IMR-90 (cell line): ENCODE results near the gene HIVEP3. TPM values are rescaled to one million over a fixed set of nuclear protein-coding genes. Genes with fewer than 3 reads are reported as not detected.

Source experiments
- ATAC-seq: fragments of 200-7000 bp; cut with Tn5 transposase; 2 replicates; pipeline ENCODE4 v1.9.1; 2020; ENCODE audit warnings: low read depth, mild to moderate bottlenecking, moderate library complexity
- BruUV-seq: library from RNA; stranded (reverse); fragments of 400-500 nt; replicated peaks from 2 replicates; lab custom pipeline; 2021; lab: Mats Ljungman, UMichigan
- CTCF ChIA-PET: fragments of 300-600 bp; formaldehyde crosslinking; extraction: SDS; loops from one replicate; lab custom pipeline; 2021; ENCODE audit warnings: antibody characterized with exemption; lab: Yijun Ruan, JAX
- POLR2A ChIA-PET: fragments of 300-600 bp; sonication (Branson Sonifier 250); formaldehyde crosslinking; loops from one replicate; lab custom pipeline; 2022; ENCODE audit warnings: antibody characterized with exemption; ENCODE audit not compliant: unreplicated experiment; lab: Charles Lee
- DNase-seq: peaks from one replicate; pipeline ENCODE4 v3.0.0; 2013
- H2AFZ ChIP-seq: replicated peaks from 2 replicates; pipeline ENCODE3; 2013; ENCODE audit warnings: low read length, mild to moderate bottlenecking; ENCODE audit not compliant: poor library complexity
- H2AK5ac ChIP-seq: 2 replicates; pipeline ENCODE4 v1.6.1; 2013; ENCODE audit warnings: low read depth, low read length, inconsistent platforms
- H2AK9ac ChIP-seq: replicated peaks from 2 replicates; pipeline ENCODE3; 2013; ENCODE audit warnings: mild to moderate bottlenecking, low read depth, low read length, moderate library complexity; ENCODE audit not compliant: poor library complexity
- H2BK120ac ChIP-seq: 2 replicates; pipeline ENCODE4 v1.6.1; 2013; ENCODE audit warnings: low read depth, low read length, inconsistent platforms
- H2BK15ac ChIP-seq: 3 replicates; pipeline ENCODE4 v1.6.1; 2013; ENCODE audit warnings: low read depth, low read length, inconsistent platforms
- H2BK20ac ChIP-seq: 2 replicates; pipeline ENCODE4 v1.6.1; 2013; ENCODE audit warnings: low read depth, mild to moderate bottlenecking, inconsistent platforms, low read length, moderate library complexity
- H2BK5ac ChIP-seq: 2 replicates; pipeline ENCODE4 v1.6.1; 2013; ENCODE audit warnings: mild to moderate bottlenecking, low read depth, low read length, inconsistent platforms; ENCODE audit not compliant: poor library complexity, severe bottlenecking
- H3K14ac ChIP-seq: replicated peaks from 2 replicates; pipeline ENCODE4 v1.6.1; 2013; ENCODE audit warnings: low read depth, low read length, inconsistent platforms
- H3K18ac ChIP-seq: 2 replicates; pipeline ENCODE4 v1.6.1; 2013; ENCODE audit warnings: low read depth, low read length, control low read depth
- H3K23ac ChIP-seq: 2 replicates; pipeline ENCODE4 v1.6.1; 2013; ENCODE audit warnings: low read depth, low read length, inconsistent platforms
- H3K27ac ChIP-seq: 2 replicates; pipeline ENCODE4 v1.5.1; 2013; ENCODE audit warnings: mild to moderate bottlenecking, control low read depth, low read length; ENCODE audit not compliant: insufficient read depth
- H3K27me3 ChIP-seq: 2 replicates; pipeline ENCODE4 v1.6.1; 2013; ENCODE audit warnings: low read length; ENCODE audit not compliant: control insufficient read depth, insufficient read depth
- H3K36me3 ChIP-seq: 2 replicates; pipeline ENCODE4 v1.6.1; 2013; ENCODE audit warnings: low read length, mixed read lengths; ENCODE audit not compliant: control insufficient read depth, insufficient read depth
- H3K4ac ChIP-seq: 2 replicates; pipeline ENCODE4 v1.6.1; 2013; ENCODE audit warnings: low read depth, low read length, inconsistent platforms
- H3K4me1 ChIP-seq: 2 replicates; pipeline ENCODE4 v1.6.1; 2013; ENCODE audit warnings: low read length, mixed read lengths; ENCODE audit not compliant: control insufficient read depth, insufficient read depth
- H3K4me2 ChIP-seq: 2 replicates; pipeline ENCODE4 v1.6.1; 2013; ENCODE audit warnings: low read depth, mild to moderate bottlenecking, control low read depth, low read length, moderate library complexity
- H3K4me3 ChIP-seq: 2 replicates; pipeline ENCODE4 v1.5.1; 2013; ENCODE audit warnings: low read depth, mild to moderate bottlenecking, control low read depth, low read length, moderate library complexity; ENCODE audit not compliant: insufficient read depth
- H3K56ac ChIP-seq: 2 replicates; pipeline ENCODE4 v1.6.1; 2013; ENCODE audit warnings: low read length, inconsistent platforms; ENCODE audit not compliant: insufficient read depth; ENCODE audit errors: extremely low read depth
- H3K79me1 ChIP-seq, 2 experiments: 2 replicates each; pipeline ENCODE4 v1.6.1; 2013; ENCODE audit warnings: low read length in 2 of 2, inconsistent platforms in 1 of 2, low read depth in 1 of 2
- H3K9ac ChIP-seq: 2 replicates; pipeline ENCODE4 v1.6.1; 2013; ENCODE audit warnings: low read depth, low read length, control low read depth
- H3K9me1 ChIP-seq: 2 replicates; pipeline ENCODE4 v1.6.1; 2013; ENCODE audit warnings: low read length, inconsistent platforms; ENCODE audit not compliant: insufficient read depth
- H3K9me3 ChIP-seq: 2 replicates; pipeline ENCODE4 v1.6.1; 2013; ENCODE audit warnings: low read length; ENCODE audit not compliant: control insufficient read depth, insufficient read depth
- H4K20me1 ChIP-seq: 2 replicates; pipeline ENCODE4 v1.6.1; 2013; ENCODE audit warnings: low read length, inconsistent platforms; ENCODE audit not compliant: insufficient read depth
- H4K5ac ChIP-seq: 2 replicates; pipeline ENCODE4 v1.6.1; 2013; ENCODE audit warnings: mild to moderate bottlenecking, low read depth, low read length, control low read depth
- H4K8ac ChIP-seq, 2 experiments: 2 replicates each; pipeline ENCODE4 v1.6.1; 2013; ENCODE audit warnings: low read depth in 2 of 2, low read length in 2 of 2, control low read depth in 1 of 2, inconsistent platforms in 1 of 2
- H4K91ac ChIP-seq: 2 replicates; pipeline ENCODE4 v1.6.1; 2013; ENCODE audit warnings: low read depth, low read length, inconsistent platforms; ENCODE audit not compliant: insufficient read depth
- BHLHE40 ChIP-seq: fragments of 150-350 bp; IDR thresholded peaks from 2 replicates; pipeline ENCODE4 v1.6.1; 2016; ENCODE audit warnings: mild to moderate bottlenecking, low read depth, low read length
- CEBPB ChIP-seq: IDR thresholded peaks from 2 replicates; pipeline ENCODE4 v1.6.1; 2012; ENCODE audit warnings: low read depth, low read length, improper control_type of control experiment
- CHD1 ChIP-seq: IDR thresholded peaks from 2 replicates; pipeline ENCODE4 v1.6.1; 2012; ENCODE audit warnings: low read depth, low read length, improper control_type of control experiment
- FOS ChIP-seq: fragments of 150-350 bp; IDR thresholded peaks from 2 replicates; pipeline ENCODE4 v1.6.1; 2016; ENCODE audit warnings: low read depth, low read length
- MAFK ChIP-seq: IDR thresholded peaks from 2 replicates; pipeline ENCODE4 v1.6.1; 2012; ENCODE audit warnings: low read depth, low read length, improper control_type of control experiment
- MAZ ChIP-seq: IDR thresholded peaks from 2 replicates; pipeline ENCODE4 v1.6.1; 2012; ENCODE audit warnings: low read depth, mild to moderate bottlenecking, low read length, improper control_type of control experiment, moderate library complexity, borderline replicate concordance
- MXI1 ChIP-seq: IDR thresholded peaks from 2 replicates; pipeline ENCODE4 v1.6.1; 2012; ENCODE audit warnings: low read depth, mild to moderate bottlenecking, low read length, moderate library complexity, borderline replicate concordance
- NFE2L2 ChIP-seq: fragments of 150-350 bp; IDR thresholded peaks from 2 replicates; pipeline ENCODE4 v1.6.1; 2016; ENCODE audit warnings: low read depth, mild to moderate bottlenecking, low read length
- POLR2A ChIP-seq: IDR thresholded peaks from 2 replicates; pipeline ENCODE4 v1.6.1; 2012; ENCODE audit warnings: mild to moderate bottlenecking, low read depth, low read length
- RAD21 ChIP-seq: IDR thresholded peaks from 2 replicates; pipeline ENCODE4 v1.6.1; 2012; ENCODE audit warnings: low read length, improper control_type of control experiment
- RCOR1 ChIP-seq: IDR thresholded peaks from 2 replicates; pipeline ENCODE4 v1.6.1; 2012; ENCODE audit warnings: mild to moderate bottlenecking, low read length, improper control_type of control experiment; ENCODE audit not compliant: insufficient replicate concordance
- RFX5 ChIP-seq: IDR thresholded peaks from 2 replicates; pipeline ENCODE4 v1.8.0; 2012; ENCODE audit warnings: low read depth, mild to moderate bottlenecking, low read length, moderate library complexity
- SMC3 ChIP-seq: fragments of 150-350 bp; IDR thresholded peaks from 2 replicates; pipeline ENCODE4 v1.6.1; 2016; ENCODE audit warnings: low read depth, mild to moderate bottlenecking, antibody characterized with exemption, low read length, moderate library complexity
- WGBS, 2 experiments: methylation state at CpG; one replicate each; pipeline versions ENCODE4 v1.1.5 to v1.1.7; 2013; ENCODE audit warnings: missing lambda C conversion rate in 2 of 2; ENCODE audit not compliant: insufficient read length in 1 of 2; ENCODE audit errors: extremely low coverage in 2 of 2; 5-methylcytosine and 5-hydroxymethylcytosine counted together
- dilution Hi-C: fragments of 300-500 bp; cut with HindIII; formaldehyde crosslinking; loops from one replicate; pipeline ENCODE4 v1.14.3; 2018; ENCODE audit warnings: low sequenced_read_pairs; ENCODE audit not compliant: unreplicated experiment
- in situ Hi-C: fragments of 300-500 bp; cut with MboI; formaldehyde crosslinking; loops from 3 replicates; pipeline ENCODE4 v1.14.3; 2019; ENCODE audit warnings: low sequenced_read_pairs, inconsistent platforms, mixed read lengths
- intact Hi-C: fragments of 100-400 bp; cut with micrococcal nuclease; formaldehyde crosslinking; loops from 2 replicates; pipeline ENCODE4 v1.10.0; 2022
- polyA plus RNA-seq, 3 experiments: library from polyadenylated mRNA; depleted of rRNA; stranded (reverse); fragments of >200 nt; gene quantifications; 2 replicates each; pipeline ENCODE4 v1.2.3, GENCODE V29; 2012; ENCODE audit warnings: low replicate concordance in 1 of 3
- total RNA-seq: library from RNA; depleted of rRNA; stranded (reverse); fragments of >200 nt; gene quantifications from 2 replicates; pipeline ENCODE4 v1.2.3, GENCODE V29; 2012
- TF ChIP-seq, protein P1 (sequence below): fragments of 150-350 bp; IDR thresholded peaks from 2 replicates; pipeline ENCODE4 v1.6.1; 2017; ENCODE audit warnings: mild to moderate bottlenecking, antibody characterized with exemption, low read length, low read depth
- TF ChIP-seq, protein P2 (sequence below): conservative IDR thresholded peaks from 2 replicates; pipeline ENCODE4 v1.5.1; 2012; ENCODE audit warnings: mild to moderate bottlenecking, low read depth, low read length, improper control_type of control experiment
- TF ChIP-seq, protein P3 (sequence below): fragments of 150-350 bp; IDR thresholded peaks from 2 replicates; pipeline ENCODE4 v1.6.1; 2016; ENCODE audit warnings: low read depth, mild to moderate bottlenecking, low read length, moderate library complexity, borderline replicate concordance

HIVEP3 gene
- total and polyA plus RNA-seq, 2 of the 4 experiments (the other 2 are of a cell fraction): 1.4 to 4.0 TPM

DNA sequence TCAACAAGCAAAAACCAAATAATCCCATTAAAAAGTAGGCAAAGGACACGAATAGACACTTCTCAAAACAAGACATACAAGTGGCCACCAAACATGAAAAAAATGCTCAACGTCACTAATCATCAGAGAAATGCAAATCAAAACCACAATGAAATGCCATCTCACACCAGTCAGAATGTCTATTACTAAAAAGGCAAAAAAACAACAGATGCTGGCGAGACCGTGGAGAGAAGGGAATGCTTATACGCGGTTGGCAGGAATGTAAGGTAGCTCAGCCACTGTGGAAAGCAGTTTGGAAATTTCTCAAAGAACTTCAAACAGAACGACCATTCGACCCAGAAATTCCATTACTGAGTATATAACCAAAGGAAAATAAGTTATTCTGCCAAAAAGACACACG lies 289.2 kb downstream of the HIVEP3 start:
- no peak overlapping the region for H3K27ac ChIP-seq
- ChIA-PET POLR2A (no interaction called here), CTCF (no interaction called here)
- no peak overlapping the region for H4K91ac ChIP-seq
- no TSS peak for BruUV-seq
- H2AK5ac ChIP-seq: no peak overlapping the region
- peaks cover 21% of the 10 kb centered on the region for H3K9me1 ChIP-seq
- peaks cover 8% of the 10 kb centered on the region for H4K20me1 ChIP-seq
- H2AFZ ChIP-seq: no peak overlapping the region
- peak; percentile 85 for DNase-seq
- no peak overlapping the region for H4K8ac ChIP-seq
- dilution Hi-C loops: no loop called here
- H3K4me2 ChIP-seq: no peak overlapping the region; the same call in 1 of the 2 replicates
- H3K27me3 ChIP-seq: no peaks in the 10 kb centered on the region
- H3K79me1 ChIP-seq: peaks cover 28 to 48% of the 10 kb centered on the region in 2 experiments; a peak in 3 of 4 replicates
- no peaks in the 10 kb centered on the region for H3K9me3 ChIP-seq
- intact Hi-C loops: no loop called here
- H2BK5ac ChIP-seq: peak overlapping the region; percentile 51
- in situ Hi-C loops: no loop called here
- H3K14ac ChIP-seq: no peak overlapping the region
- H2BK20ac ChIP-seq: no peak overlapping the region
- TF ChIP-seq FOS (no peak), POLR2A (no peak), CEBPB (no peak), RAD21 (no peak), RCOR1 (peak; percentile 69), MXI1 (no peak), MAFK (peak; percentile 11; the same call in 1 of the 2 replicates), MAZ (no peak), BHLHE40 (no peak), NFE2L2 (no peak), SMC3 (no peak), CHD1 (no peak), RFX5 (no peak)
- TF ChIP-seq, protein P1, sequence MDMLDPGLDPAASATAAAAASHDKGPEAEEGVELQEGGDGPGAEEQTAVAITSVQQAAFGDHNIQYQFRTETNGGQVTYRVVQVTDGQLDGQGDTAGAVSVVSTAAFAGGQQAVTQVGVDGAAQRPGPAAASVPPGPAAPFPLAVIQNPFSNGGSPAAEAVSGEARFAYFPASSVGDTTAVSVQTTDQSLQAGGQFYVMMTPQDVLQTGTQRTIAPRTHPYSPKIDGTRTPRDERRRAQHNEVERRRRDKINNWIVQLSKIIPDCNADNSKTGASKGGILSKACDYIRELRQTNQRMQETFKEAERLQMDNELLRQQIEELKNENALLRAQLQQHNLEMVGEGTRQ: no peak
- TF ChIP-seq, protein P2, sequence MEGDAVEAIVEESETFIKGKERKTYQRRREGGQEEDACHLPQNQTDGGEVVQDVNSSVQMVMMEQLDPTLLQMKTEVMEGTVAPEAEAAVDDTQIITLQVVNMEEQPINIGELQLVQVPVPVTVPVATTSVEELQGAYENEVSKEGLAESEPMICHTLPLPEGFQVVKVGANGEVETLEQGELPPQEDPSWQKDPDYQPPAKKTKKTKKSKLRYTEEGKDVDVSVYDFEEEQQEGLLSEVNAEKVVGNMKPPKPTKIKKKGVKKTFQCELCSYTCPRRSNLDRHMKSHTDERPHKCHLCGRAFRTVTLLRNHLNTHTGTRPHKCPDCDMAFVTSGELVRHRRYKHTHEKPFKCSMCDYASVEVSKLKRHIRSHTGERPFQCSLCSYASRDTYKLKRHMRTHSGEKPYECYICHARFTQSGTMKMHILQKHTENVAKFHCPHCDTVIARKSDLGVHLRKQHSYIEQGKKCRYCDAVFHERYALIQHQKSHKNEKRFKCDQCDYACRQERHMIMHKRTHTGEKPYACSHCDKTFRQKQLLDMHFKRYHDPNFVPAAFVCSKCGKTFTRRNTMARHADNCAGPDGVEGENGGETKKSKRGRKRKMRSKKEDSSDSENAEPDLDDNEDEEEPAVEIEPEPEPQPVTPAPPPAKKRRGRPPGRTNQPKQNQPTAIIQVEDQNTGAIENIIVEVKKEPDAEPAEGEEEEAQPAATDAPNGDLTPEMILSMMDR: no peak
- TF ChIP-seq, protein P3, sequence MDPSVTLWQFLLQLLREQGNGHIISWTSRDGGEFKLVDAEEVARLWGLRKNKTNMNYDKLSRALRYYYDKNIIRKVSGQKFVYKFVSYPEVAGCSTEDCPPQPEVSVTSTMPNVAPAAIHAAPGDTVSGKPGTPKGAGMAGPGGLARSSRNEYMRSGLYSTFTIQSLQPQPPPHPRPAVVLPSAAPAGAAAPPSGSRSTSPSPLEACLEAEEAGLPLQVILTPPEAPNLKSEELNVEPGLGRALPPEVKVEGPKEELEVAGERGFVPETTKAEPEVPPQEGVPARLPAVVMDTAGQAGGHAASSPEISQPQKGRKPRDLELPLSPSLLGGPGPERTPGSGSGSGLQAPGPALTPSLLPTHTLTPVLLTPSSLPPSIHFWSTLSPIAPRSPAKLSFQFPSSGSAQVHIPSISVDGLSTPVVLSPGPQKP: no peak
- no peak overlapping the region for H3K23ac ChIP-seq
- peak; percentile 58 for ATAC-seq
- no peak overlapping the region for H3K4me3 ChIP-seq
- no peaks in the 10 kb centered on the region for H3K36me3 ChIP-seq
- H2BK120ac ChIP-seq: no peak overlapping the region
- 50% methylated on average over 1 of the region's 9 CpGs; no CpG with 5 or more reads in 1 of the 2 experiments for WGBS, 2 experiments
- peaks cover 26% of the 10 kb centered on the region for H3K4me1 ChIP-seq
- H3K9ac ChIP-seq: no peak overlapping the region
- H2AK9ac ChIP-seq: no peak overlapping the region
- H4K5ac ChIP-seq: no peak overlapping the region
- H3K4ac ChIP-seq: no peak overlapping the region
- H2BK15ac ChIP-seq: no peak overlapping the region
- peak overlapping the region; percentile 24; the same call in 1 of the 2 replicates for H3K18ac ChIP-seq
- H3K56ac ChIP-seq: no peak overlapping the region
